ENCODE data around the gene PPY.
"Not testable (repeated sequence)": the region's sequence is repeated elsewhere in the genome, so short reads cannot be mapped to it uniquely, and the experiment has no call there.

PPY gene

GRCh38 chr17:43942051-43942685 lies at the start of gene PPY:
Gene PPY, minus strand, starts transcription at chr17:43942476. Its CDS starts 822 bp downstream, at chr17:43941654.
- in situ Hi-C loops (cut with MboI; ENCODE audit: low sequenced_read_pairs) = no loop called here

- in situ Hi-C loops (cut with MboI; ENCODE audit: low sequenced_read_pairs) = no loop called here
Observed at GRCh38 chr17:43988301-43988700, 46.0 kb upstream of the PPY start.

- in situ Hi-C loops (cut with MboI; ENCODE audit: low sequenced_read_pairs) = no loop called here
Observed at GRCh38 chr17:43987131-43988021, 45.1 kb upstream of the PPY start.

GRCh38 chr17:43986225-43986981 lies 44.1 kb upstream of the PPY start:
- in situ Hi-C loops (cut with MboI; ENCODE audit: low sequenced_read_pairs) = no loop called here

- in situ Hi-C loops (cut with MboI; ENCODE audit: low sequenced_read_pairs) = no loop called here
Observed at GRCh38 chr17:43984521-43984920, 42.2 kb upstream of the PPY start.

GRCh38 chr17:43983515-43984411 lies 41.5 kb upstream of the PPY start:
- in situ Hi-C loops (cut with MboI; ENCODE audit: low sequenced_read_pairs) = no loop called here

GRCh38 chr17:43983196-43983514 lies 40.9 kb upstream of the PPY start:
- in situ Hi-C loops (cut with MboI; ENCODE audit: low sequenced_read_pairs) = no loop called here

GRCh38 chr17:43982171-43982570 lies 39.9 kb upstream of the PPY start:
- in situ Hi-C loops (cut with MboI; ENCODE audit: low sequenced_read_pairs) = no loop called here

GRCh38 chr17:43979671-43980070 lies 37.4 kb upstream of the PPY start:
- in situ Hi-C loops (cut with MboI; ENCODE audit: low sequenced_read_pairs) = no loop called here

GRCh38 chr17:43979011-43979410 lies 36.7 kb upstream of the PPY start:
- in situ Hi-C loops (cut with MboI; ENCODE audit: low sequenced_read_pairs) = no loop called here

- in situ Hi-C loops (cut with MboI; ENCODE audit: low sequenced_read_pairs) = no loop called here
Observed at GRCh38 chr17:43978078-43978477, 35.8 kb upstream of the PPY start.

GRCh38 chr17:43976963-43977837 lies 34.9 kb upstream of the PPY start:
- in situ Hi-C loops (cut with MboI; ENCODE audit: low sequenced_read_pairs) = no loop called here

GRCh38 chr17:43975898-43976297 lies 33.6 kb upstream of the PPY start:
- in situ Hi-C loops (cut with MboI; ENCODE audit: low sequenced_read_pairs) = no loop called here

- in situ Hi-C loops (cut with MboI; ENCODE audit: low sequenced_read_pairs) = no loop called here
Observed at GRCh38 chr17:43974382-43975266, 32.3 kb upstream of the PPY start.

GRCh38 chr17:43972444-43973212 lies 30.4 kb upstream of the PPY start:
- in situ Hi-C loops (cut with MboI; ENCODE audit: low sequenced_read_pairs) = not testable (repeated sequence)

GRCh38 chr17:43971436-43971835 lies 29.2 kb upstream of the PPY start:
- in situ Hi-C loops (cut with MboI; ENCODE audit: low sequenced_read_pairs) = not testable (repeated sequence)

GRCh38 chr17:43970366-43970765 lies 28.1 kb upstream of the PPY start:
- in situ Hi-C loops (cut with MboI; ENCODE audit: low sequenced_read_pairs) = no loop called here
